ENCODE data around the gene SETDB1. TPM values are rescaled to one million over a fixed set of nuclear protein-coding genes. Genes with fewer than 3 reads are reported as not detected.

SETDB1 gene
- total and polyA plus RNA-seq, 2 of the 13 experiments (the other 11 are each of a cell fraction or from before 2014, with no cell fraction given), result 33.1 to 34.6 TPM

GRCh38 chr1:150973836-150974579 lies 47.8 kb downstream of the SETDB1 start (continued):
- 0 out of 2 replicates have a peak, but pooled peaks have one; percentile 8 for TF ChIP-seq MTA1 (CRISPR knock-in tag; IDR thresholded peaks at IDR 0.05; ENCODE audit: borderline replicate concordance)
- TF ChIP-seq SRY (CRISPR knock-in tag; IDR thresholded peaks at IDR 0.05), result 0 out of 2 replicates have a peak, but pooled peaks have one; percentile 42
- peak; percentile 3; the same call in 1 of the 2 replicates for TF ChIP-seq RBFOX2 (IDR thresholded peaks at IDR 0.05; ENCODE audit: low read depth, low read length)
- TF ChIP-seq AGO2 (optimal IDR thresholded peaks at IDR 0.05; ENCODE audit: low read depth, low read length), result peak; percentile 71
- no peak for TF ChIP-seq ZNF121 (CRISPR knock-in tag; IDR thresholded peaks at IDR 0.05)
- TF ChIP-seq ARNT2 (CRISPR knock-in tag; IDR thresholded peaks at IDR 0.05; ENCODE audit: low read depth), result 0 out of 2 replicates have a peak, but pooled peaks have one; percentile 6
- TF ChIP-seq ARID4A (CRISPR knock-in tag; IDR thresholded peaks at IDR 0.05; ENCODE audit: borderline replicate concordance), result peak; percentile 51; the same call in 1 of the 2 replicates
- 0 out of 2 replicates have a peak, but pooled peaks have one; percentile 39 for TF ChIP-seq NCOA1 (CRISPR knock-in tag; IDR thresholded peaks at IDR 0.05)
- TF ChIP-seq ZFY (CRISPR knock-in tag; IDR thresholded peaks at IDR 0.05), result peak; percentile 46; the same call in 1 of the 2 replicates
- 0 out of 2 replicates have a peak, but pooled peaks have one; percentile 21 for TF ChIP-seq ZBTB7A (CRISPR knock-in tag; IDR thresholded peaks at IDR 0.05)
- 0 out of 2 replicates have a peak, but pooled peaks have one; percentile 29 for TF ChIP-seq ZNF333 (CRISPR knock-in tag; IDR thresholded peaks at IDR 0.05; ENCODE audit: borderline replicate concordance)
- TF ChIP-seq TBX2 (CRISPR knock-in tag; IDR thresholded peaks at IDR 0.05; ENCODE audit: borderline replicate concordance), result 0 out of 2 replicates have a peak, but pooled peaks have one; percentile 27
- peak; percentile 44; the same call in 1 of the 2 replicates for TF ChIP-seq MAX (IDR thresholded peaks at IDR 0.05)
- TF ChIP-seq HNRNPL (IDR thresholded peaks at IDR 0.05; ENCODE audit: low read depth, low read length), result 0 out of 2 replicates have a peak, but pooled peaks have one; percentile 27
- TF ChIP-seq YY1 (IDR thresholded peaks at IDR 0.05; ENCODE audit: insufficient read depth, insufficient replicate concordance, low read depth, low read length), result peak; percentile 58
- TF ChIP-seq DZIP1 (CRISPR knock-in tag; IDR thresholded peaks at IDR 0.05), result peak; percentile 80; the same call in 1 of the 2 replicates
- TF ChIP-seq GFI1 (CRISPR knock-in tag; IDR thresholded peaks at IDR 0.05; ENCODE audit: borderline replicate concordance), result 0 out of 2 replicates have a peak, but pooled peaks have one; percentile 1
- TF ChIP-seq ZNF577 (CRISPR knock-in tag; IDR thresholded peaks at IDR 0.05; ENCODE audit: borderline replicate concordance, low read depth), result no peak
- peak; percentile 8; the same call in 1 of the 2 replicates for TF ChIP-seq ZNF547 (CRISPR knock-in tag; IDR thresholded peaks at IDR 0.05)
- peak; percentile 6; the same call in 1 of the 2 replicates for TF ChIP-seq ZFX (CRISPR knock-in tag; IDR thresholded peaks at IDR 0.05; ENCODE audit: low read depth)
